OCI-M1 (cell line): Measurements from ENCODE around the gene MEI1.
"Not testable (repeated sequence)": the region's sequence is repeated elsewhere in the genome, so short reads cannot be mapped to it uniquely, and the experiment has no call there.

ENCODE experiments used
- DNase-seq: peaks from one replicate; lab custom pipeline; 2025; lab: John Stamatoyannopoulos, UW

Gene MEI1

DNA sequence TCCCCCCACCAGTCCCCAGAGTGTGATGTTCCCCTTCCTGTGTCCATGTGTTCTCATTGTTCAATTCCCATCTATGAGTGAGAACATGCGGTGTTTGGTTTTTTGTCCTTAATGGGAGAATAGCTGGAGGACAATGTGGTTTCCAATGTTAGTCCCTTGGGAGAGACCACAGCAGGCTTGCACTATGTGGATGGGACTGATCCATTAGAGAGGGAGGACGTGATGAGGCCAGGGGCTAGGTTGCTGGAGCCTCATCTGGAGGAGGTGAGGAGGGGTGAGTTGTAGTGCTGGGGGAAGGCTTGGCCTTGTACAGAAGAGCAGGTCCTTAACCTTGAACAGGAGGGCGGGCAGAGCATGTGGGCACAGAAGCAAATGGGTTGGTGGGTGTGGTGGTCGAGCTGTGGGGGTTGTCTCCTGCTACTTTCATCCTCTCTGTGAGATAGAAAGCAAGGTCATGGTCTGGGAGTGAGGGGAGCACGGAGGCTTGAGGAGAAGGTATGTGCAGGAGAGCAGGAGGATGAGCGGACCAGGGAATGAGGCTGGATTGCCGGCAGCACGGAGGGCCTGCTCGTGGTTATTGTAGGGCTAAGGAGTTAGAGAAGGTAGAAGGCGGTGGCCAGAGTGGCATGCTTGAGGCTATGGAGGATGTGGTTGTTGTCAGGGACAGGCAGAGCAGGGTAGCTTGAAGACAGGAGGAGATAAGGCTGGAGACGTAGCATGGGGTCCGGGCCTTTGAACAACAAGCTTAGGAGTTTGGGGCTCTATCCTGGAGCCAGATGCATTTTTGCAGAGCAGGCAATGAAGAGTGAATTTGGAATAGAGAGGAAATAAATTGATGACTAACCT is 122.4 kb downstream of the MEI1 start:
- no peak for DNase-seq

GRCh38 chr22:41822317-41823057 is 123.2 kb downstream of the MEI1 start:
- DNase-seq: peak; percentile 82

DNA sequence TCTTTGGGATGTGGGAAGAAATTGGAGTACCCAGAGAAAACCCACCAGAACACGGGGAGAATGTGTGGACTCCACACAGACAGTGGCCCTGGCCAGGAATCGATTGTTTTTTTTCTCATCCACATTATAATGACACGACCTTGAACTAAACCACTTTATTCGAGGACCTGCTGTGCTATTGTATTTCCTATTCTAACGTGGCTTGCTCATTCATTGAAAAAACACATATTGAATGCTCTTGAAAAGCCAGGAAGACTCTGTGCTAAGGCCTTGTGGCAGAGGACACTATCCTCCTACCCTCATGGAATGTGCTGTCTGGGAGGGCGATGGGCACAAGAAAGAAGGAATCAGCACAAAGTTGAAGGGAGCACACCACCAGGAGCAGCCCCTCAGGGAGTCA is 124.5 kb downstream of the MEI1 start:
- DNase-seq: no peak

DNA sequence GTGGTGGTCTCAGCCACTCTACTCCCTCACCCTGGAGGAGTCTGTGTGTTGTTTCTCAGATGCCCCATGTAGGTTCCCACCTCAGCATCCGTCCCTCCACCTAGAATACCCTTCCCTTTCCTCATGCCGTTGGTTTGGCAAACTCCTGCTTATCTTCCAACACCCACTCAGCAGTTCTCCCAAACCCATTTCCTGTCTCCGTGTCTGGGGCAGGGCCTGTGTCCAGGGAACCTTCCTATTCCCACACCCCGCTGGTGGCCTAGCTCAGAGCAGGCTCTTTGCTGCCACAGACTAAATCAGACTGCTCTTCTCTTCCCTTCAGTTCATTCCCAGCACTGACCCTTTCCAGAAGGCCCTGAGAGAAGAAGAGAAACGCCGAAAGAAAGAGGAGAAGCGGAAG is 126.1 kb downstream of the MEI1 start:
- no peak for DNase-seq

DNA sequence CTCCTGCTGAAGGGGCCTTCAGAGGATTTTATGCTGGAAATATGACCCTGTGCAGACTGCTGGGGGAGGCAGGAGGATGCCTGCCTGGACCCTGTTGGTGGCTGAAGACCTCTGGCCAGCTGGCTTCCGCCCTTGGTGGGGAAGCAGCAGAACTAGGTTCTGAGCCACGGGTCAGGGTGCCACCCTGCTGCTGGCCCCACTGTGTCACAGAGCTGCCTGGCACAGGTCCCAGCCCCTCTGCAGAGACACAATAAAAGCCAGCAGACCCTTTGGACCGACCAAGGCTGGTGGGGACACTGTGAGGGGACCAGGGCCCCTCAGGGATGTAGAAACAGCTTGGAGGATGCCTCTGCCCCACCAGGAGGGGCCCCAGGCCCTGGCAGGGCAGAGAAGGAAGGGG is 126.7 kb downstream of the MEI1 start:
- DNase-seq: no peak

GRCh38 chr22:41826430-41827383 is 127.4 kb downstream of the MEI1 start:
- DNase-seq: no peak

- no peak for DNase-seq
Measured at GRCh38 chr22:41827671-41828070, 128.4 kb downstream of the MEI1 start.

DNA sequence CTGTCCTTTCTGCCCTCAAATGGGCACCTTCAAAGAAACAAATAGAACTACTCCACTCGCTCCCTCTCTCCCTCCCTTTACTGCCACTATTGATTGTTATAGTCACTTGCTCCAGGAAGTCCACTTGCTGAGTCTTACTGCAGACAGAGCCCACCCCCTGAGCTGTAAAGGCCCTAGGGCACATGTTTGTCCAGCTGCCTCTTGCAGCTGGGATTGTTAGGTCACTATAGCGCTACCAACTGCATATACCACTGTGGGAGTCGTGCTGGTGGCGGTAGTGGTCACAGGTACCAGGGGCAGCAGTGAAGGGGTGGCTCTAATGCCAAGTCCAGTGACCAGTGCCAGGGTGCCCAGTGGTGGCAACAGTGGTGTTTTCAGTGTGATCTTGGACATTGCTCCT is 129.2 kb downstream of the MEI1 start:
- DNase-seq: no peak

DNA sequence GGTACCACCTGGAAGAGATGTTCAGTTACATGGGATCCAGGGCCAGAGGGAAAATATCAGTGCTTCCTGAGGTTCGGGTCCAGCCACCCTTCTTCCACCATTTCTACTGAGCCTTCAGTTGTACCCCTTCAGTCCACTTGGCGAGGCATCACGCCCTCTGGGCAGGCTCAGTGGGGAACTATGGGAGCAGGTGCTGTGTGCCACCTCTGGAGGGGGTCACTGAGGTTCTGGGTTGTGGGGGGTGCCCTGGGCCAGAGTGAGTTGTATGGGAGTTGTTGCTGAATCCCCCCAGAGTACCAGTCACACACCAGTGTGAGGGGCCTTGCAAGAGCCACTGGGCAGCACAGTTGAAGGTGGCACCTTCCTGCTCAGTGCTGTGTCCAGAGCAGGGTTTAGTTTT is 130.9 kb downstream of the MEI1 start:
- DNase-seq: no peak

DNA sequence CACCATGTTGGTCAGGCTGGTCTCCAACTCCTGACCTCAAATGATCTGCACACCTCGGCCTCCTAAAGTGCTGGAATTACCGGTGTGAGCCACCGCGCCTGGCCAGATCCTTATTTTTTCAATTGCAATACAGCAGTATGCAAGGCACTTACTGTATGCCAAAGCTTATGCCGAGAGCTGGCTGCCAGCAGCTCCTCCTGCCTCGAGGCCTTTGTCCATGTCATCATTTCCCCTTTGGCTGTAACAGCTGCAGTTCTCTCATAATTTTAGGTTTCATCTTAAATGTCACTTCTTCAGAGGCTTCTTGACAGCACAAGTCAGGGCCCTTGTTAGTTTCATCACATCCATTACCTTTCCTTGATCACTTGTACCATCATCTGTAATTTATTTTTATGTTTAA is 132.1 kb downstream of the MEI1 start:
- DNase-seq: no peak

DNA sequence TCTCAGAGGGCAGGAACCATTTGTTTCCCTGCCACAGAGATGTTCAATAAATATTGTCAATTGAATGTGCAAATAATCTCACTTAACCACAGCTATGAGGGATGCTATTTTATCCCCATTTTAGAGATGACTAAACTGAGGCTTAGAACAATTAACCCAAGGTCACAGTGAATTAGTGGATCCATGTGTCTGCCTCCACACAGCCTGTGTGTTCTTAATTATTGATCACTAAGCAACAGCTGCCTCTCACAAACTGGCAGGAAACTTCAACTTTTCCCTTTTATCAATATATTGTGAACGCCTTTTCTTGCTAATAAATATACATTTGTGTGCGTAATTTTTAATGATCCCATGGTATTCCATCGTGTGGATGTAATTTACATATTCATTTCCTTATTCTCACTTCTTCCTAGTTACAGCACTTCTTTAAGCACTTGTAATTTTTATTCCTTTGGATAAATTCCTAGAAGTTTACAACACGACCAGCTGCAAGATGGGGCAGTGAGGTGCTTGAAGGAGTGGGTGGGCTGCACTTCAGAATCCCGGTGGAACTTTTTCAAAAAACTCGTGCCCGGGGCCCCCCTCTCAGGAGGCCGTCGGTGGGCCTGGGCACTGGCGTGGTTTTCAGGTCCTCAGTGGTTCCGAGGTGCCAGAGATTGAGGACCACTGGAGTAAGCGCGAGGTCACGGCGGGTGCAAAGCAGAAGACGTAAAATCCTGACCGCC is 132.7 kb downstream of the MEI1 start:
- peak; percentile 63 for DNase-seq

DNA sequence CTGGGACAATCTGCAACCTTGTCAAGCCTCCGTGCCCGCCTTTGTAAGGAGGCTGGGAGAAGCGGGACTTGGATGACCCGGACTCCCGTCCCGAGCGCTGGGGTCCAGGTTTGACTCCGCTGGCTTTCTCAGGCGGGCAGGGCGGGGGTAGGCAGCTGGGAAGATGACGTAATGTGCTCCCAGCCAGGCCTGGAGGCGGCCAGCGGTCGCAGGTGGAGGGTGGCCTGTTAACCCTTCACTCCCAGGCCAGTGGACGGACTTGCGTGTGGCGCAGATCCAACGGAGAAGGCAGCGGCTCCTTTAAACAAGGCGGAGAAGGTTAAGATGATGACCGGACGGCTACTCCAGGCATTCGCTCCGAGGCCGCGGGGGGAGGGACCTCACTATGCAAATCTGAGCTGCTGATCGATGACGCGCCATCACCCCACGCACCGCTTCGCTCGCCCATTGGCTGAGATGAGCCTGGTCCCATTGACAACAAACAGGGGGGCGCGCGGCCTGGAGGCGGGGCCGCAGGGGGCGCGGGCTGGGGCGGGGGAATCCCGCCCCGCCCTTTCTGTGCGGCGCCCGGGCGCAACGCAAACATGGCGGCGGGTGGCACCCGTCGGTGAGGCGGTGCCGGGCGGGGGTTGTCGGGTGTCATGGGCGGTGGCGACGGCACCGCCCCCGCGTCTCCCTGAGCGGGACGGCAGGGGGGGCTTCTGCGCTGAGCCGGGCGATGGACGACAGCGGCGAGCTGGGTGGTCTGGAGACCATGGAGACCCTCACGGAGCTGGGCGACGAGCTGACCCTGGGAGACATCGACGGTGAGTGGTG is 133.5 kb downstream of the MEI1 start, which contains the start of gene SREBF2:
TSS of gene SREBF2 (plus strand) at position 553 of the 816 bp plus-strand sequence. CDS start at position 719, 166 bp downstream.
- peak; percentile 99 for DNase-seq

GRCh38 chr22:41833369-41834004 is 134.2 kb downstream of the MEI1 start:
- peak; percentile 60 for DNase-seq

DNA sequence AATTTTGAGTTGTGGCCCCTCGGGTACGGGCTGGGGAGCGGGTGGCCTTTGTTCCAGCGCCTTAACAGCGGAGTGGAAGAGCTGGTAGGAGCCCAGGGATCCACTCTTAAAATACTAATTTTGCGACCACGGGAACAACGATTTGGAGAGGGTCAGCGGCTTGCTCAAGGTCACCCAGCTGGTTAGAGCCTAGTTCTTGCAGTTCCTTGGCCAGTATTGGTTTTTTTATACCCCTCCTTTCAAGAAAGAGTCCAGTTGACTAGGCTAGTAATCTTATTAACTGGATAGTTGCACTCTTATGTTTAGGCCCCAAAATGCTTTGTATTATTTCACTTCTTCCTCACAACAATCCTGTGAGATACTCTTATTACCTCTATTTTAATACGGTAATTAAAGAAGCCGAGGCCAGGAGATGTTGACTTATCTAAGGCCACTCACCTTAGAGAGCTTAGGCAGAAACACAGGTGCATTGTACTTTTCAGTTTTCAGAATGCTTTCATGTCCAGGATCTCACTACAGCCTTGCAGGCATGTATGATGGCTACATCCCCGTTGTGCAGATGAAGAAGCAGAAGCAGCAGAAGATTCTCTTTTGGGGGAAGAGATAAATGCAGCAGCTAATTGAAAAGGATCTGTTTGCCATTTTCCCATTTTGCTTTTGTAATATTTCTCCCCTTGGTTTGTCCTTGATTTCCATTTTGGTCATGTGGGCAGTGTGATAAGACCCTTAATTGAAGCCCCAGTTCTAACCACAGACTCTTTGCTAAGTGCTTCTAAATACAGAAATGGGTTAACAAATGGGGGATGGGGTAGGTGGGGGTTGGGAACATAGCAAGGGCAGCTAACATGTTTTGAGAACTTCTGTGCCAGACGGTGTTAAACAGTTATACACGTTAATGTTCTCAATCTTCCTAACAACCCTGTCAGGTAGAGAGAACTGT is 135.0 kb downstream of the MEI1 start:
- DNase-seq: peak; percentile 62

- DNase-seq: not testable (repeated sequence)
Measured at GRCh38 chr22:41835462-41835861, 136.2 kb downstream of the MEI1 start.

DNA sequence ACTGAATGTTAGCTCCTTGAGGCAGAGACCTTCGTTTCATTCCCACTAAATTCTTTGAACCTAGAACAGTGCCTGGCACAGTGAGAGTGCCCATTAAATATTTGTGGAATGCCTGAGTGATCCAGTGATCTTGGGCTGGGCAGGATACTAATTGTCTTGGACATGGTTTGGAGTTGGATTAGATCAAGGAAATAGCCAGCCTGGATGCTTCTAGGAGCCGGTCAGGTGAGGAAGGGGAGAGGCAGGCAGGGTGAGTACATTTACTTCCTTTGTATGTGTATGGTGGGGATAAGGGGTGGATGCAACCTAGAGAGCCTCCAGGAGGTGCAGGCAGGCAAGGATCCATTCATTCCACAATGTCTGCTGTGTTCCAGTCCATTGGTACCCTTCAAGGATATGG is 137.2 kb downstream of the MEI1 start:
- DNase-seq: no peak

DNA sequence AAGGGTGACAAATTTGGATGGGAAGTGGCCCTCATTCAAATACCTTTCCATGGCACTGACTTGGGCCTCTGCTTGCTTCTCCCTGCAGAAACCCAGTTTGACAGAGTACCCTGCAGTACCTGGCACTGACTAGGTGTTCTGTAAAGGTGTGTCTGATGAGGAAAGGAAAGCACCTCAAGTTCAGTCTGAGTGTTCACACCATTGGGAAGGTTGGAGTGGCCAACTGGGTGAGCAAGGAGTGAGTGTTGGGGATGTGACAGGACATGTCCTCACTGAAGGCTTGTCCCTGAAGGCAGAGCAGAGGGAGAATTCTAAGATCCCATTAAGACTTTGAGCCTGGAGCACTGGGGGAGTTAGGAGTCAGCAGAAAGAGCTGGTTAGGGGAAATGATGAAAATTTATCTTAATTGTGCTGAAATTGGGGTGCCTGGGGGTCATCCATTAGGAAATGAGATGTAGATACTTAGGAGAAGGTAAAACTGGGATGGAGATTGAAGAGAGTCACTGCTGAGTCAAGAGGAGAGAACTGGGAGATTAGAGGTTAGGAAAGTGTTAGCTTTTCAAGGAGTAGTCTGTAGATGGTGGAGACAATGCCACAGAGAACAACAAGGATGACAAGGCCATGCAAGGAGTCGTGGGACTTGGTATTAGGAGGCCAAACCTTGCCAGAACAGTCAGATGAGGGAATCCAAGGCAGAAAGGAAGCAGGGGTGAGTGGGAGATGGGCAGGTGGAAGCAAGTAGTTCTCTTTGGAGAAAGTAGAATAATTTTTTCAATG is 139.7 kb downstream of the MEI1 start:
- no peak for DNase-seq

DNA sequence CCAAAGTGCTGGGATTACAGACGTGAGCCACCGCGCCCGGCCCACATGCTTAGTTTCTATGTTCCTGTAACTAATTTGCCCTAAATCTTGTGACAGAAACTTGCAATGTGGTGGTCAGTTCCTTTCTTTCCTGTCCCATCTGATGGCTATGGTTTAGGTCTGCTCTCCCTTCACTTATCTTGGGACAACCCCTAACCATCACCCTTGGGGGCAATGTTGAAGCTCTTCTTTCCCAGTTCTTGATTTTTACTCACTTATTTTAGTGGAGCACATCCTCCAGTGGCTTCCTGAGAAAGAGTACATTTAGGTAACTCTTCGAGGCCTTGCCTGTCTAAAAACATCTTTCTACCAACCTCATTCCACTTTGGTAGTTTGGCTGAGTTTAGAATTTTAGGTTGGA is 140.9 kb downstream of the MEI1 start:
- no peak for DNase-seq
